Coronary artery (tissue), 2 donors: Measurements from ENCODE around the gene SPATA19.

ENCODE experiments used
- DNase-seq: peaks from one replicate; pipeline ENCODE4 v3.0.0-alpha.2; 2017; ENCODE audit warnings: low spot score
- H3K27ac ChIP-seq, 2 donors: fragments of 200-600 bp; sonication (generic); one replicate each; pipeline ENCODE4 v1.5.1; 2016 to 2019
- H3K4me3 ChIP-seq: fragments of 200-600 bp; sonication (generic); 2 replicates; pipeline ENCODE4 v1.5.1; 2016; ENCODE audit warnings: mild to moderate bottlenecking, moderate library complexity
- TF ChIP-seq, protein P1 (sequence below): fragments of 200-600 bp; sonication (generic); IDR thresholded peaks from one replicate; pipeline ENCODE4 v1.5.1; 2019; ENCODE audit warnings: antibody characterized with exemption

SPATA19 gene

DNA sequence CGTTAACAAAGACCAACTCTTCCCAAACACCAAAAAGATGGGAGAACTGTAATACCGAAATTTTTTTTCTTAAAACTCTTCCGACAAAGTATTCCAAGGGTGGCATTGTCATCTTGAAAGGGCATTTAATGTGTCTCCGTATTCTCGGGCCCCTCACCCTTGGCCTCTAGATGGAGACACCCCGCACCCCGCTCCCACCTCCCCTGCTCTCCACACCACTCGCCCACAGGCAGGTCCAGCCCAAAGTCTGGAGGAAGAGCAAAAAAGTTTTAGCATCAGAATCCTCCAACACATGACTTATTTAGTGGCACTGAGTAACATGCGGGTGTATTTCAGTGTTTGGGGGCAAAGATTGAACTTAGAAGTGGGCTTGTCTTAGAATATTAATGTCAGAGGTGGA is 20.7 kb downstream of the SPATA19 start:
- TF ChIP-seq, protein P1, sequence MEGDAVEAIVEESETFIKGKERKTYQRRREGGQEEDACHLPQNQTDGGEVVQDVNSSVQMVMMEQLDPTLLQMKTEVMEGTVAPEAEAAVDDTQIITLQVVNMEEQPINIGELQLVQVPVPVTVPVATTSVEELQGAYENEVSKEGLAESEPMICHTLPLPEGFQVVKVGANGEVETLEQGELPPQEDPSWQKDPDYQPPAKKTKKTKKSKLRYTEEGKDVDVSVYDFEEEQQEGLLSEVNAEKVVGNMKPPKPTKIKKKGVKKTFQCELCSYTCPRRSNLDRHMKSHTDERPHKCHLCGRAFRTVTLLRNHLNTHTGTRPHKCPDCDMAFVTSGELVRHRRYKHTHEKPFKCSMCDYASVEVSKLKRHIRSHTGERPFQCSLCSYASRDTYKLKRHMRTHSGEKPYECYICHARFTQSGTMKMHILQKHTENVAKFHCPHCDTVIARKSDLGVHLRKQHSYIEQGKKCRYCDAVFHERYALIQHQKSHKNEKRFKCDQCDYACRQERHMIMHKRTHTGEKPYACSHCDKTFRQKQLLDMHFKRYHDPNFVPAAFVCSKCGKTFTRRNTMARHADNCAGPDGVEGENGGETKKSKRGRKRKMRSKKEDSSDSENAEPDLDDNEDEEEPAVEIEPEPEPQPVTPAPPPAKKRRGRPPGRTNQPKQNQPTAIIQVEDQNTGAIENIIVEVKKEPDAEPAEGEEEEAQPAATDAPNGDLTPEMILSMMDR = no peak
- DNase-seq = peak; percentile 8
- Histone ChIP-seq H3K27ac (no peak overlapping the region), H3K4me3 (no peak overlapping the region)

GRCh38 chr11:133823614-133824013 is 21.7 kb downstream of the SPATA19 start:
- TF ChIP-seq, protein P1 = no peak
- H3K4me3 ChIP-seq = no peak overlapping the region
- no peak overlapping the region for H3K27ac ChIP-seq
- DNase-seq = no peak

GRCh38 chr11:133823211-133823610 is 22.1 kb downstream of the SPATA19 start:
- DNase-seq = peak; percentile 46
- Histone ChIP-seq H3K27ac (no peak overlapping the region), H3K4me3 (no peak overlapping the region)
- TF ChIP-seq, protein P1 = no peak

GRCh38 chr11:133821776-133822175 is 23.5 kb downstream of the SPATA19 start:
- TF ChIP-seq, protein P1 = peak; percentile 12
- DNase-seq = peak; percentile 70
- Histone ChIP-seq H3K27ac (no peak overlapping the region), H3K4me3 (no peak overlapping the region)

GRCh38 chr11:133819746-133820315 is 25.5 kb downstream of the SPATA19 start:
- H3K4me3 ChIP-seq = no peak overlapping the region
- no peak overlapping the region for H3K27ac ChIP-seq
- TF ChIP-seq, protein P1 = no peak
- no peak for DNase-seq

DNA sequence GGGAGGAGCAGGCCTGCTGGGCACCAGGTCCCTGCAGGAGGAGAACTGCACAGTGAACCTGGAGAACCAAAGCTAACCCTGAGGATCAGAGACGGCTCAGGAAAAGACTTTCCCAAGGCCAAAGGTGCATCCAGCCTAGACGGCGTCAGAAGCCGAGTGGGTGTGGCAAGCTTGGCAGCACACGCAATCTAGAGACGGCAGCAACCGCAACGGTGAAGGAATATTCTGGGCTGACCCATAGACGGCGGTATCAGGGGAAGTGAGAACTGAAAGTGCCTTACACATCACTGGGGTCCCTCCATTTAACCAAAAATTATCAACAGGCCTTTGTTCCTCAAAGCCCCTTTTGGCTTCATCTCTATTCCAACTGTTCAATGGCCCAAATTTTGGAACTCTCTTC is 26.2 kb downstream of the SPATA19 start:
- TF ChIP-seq, protein P1 = no peak
- H3K27ac ChIP-seq = no peak overlapping the region
- no peak overlapping the region for H3K4me3 ChIP-seq
- DNase-seq = peak; percentile 33

DNA sequence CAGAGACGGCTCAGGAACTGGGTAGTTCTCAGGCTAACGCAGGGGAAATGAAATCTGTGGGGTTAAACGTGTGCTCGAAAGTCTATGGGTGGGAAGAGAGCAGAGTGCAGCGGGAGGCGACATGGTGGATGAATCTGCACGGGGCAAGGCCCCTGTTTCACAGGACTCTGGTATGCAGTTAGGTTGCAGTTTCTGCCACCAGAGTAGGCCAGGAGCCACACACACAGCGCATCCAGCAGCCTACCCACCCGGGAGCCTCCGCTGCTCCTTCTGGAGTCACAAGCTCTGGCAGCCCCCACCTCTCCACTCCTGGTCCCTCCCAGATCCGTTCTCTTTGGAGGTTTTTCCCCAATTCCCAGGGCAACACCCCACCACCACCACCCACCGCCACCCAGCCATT is 27.0 kb downstream of the SPATA19 start:
- DNase-seq = peak; percentile 50
- Histone ChIP-seq H3K4me3 (no peak overlapping the region), H3K27ac (no peak overlapping the region)
- TF ChIP-seq, protein P1 = no peak
